GM12891 (cell line): ENCODE measurements around the gene SLCO4A1.

ENCODE experiments used
- PAX5 ChIP-seq: IDR thresholded peaks from 2 replicates; pipeline ENCODE4 v1.6.1; 2011; ENCODE audit warnings: low read length, moderate library complexity, mild to moderate bottlenecking; ENCODE audit not compliant: insufficient read depth, severe bottlenecking
- POLR2A ChIP-seq: IDR thresholded peaks from 2 replicates; pipeline ENCODE4 v1.6.1; 2011; ENCODE audit warnings: low read depth, low read length, control low read depth
- POLR2AphosphoS5 ChIP-seq: IDR thresholded peaks from 2 replicates; pipeline ENCODE4 v1.6.1; 2011; ENCODE audit warnings: low read depth, low read length, control low read depth
- SPI1 ChIP-seq: IDR thresholded peaks from 2 replicates; pipeline ENCODE4 v1.6.1; 2011; ENCODE audit warnings: low read depth, low read length, control low read depth
- TAF1 ChIP-seq: IDR thresholded peaks from 2 replicates; pipeline ENCODE4 v1.6.1; 2011; ENCODE audit warnings: low read depth, low read length, control low read depth

- no peak for TF ChIP-seq POLR2AphosphoS5
- no peak for TF ChIP-seq POLR2A
- TF ChIP-seq TAF1 = no peak
- TF ChIP-seq PAX5 = no peak
- TF ChIP-seq SPI1 = no peak
These were observed 23.8 kb downstream of the SLCO4A1 start for GRCh38 chr20:62665826-62666735.
